Testis (tissue), 2 donors: ENCODE data around the gene SFMBT2.

Experiments used
- CTCF ChIP-seq, 3 experiments: fragments of 450-650 bp in 2 of 3; fragments of 200-600 bp in 1 of 3; sonication (generic) in 1 of 3; IDR thresholded peaks; one replicate each; pipeline ENCODE4 v1.5.1; 2016 to 2019; ENCODE audit warnings: antibody characterized with exemption in 3 of 3, mild to moderate bottlenecking in 2 of 3, moderate library complexity in 1 of 3
- POLR2A ChIP-seq: fragments of 450-650 bp; IDR thresholded peaks from one replicate; pipeline ENCODE4 v1.6.1; 2017; ENCODE audit warnings: antibody characterized with exemption, mild to moderate bottlenecking, moderate library complexity

GRCh38 chr10:7399533-7399932 is 11.3 kb downstream of the SFMBT2 start:
- TF ChIP-seq CTCF (IDR thresholded peaks at IDR 0.05) (no peak), POLR2A (no peak)
